NAMALWA (cell line): ENCODE results near the gene BCAM.
"Not testable (repeated sequence)": the region's sequence is repeated elsewhere in the genome, so short reads cannot be mapped to it uniquely, and the experiment has no call there.

ENCODE experiments used
- DNase-seq: peaks from one replicate; pipeline ENCODE4 v3.0.0-alpha.2; 2015; ENCODE audit warnings: low spot score

BCAM gene

DNA sequence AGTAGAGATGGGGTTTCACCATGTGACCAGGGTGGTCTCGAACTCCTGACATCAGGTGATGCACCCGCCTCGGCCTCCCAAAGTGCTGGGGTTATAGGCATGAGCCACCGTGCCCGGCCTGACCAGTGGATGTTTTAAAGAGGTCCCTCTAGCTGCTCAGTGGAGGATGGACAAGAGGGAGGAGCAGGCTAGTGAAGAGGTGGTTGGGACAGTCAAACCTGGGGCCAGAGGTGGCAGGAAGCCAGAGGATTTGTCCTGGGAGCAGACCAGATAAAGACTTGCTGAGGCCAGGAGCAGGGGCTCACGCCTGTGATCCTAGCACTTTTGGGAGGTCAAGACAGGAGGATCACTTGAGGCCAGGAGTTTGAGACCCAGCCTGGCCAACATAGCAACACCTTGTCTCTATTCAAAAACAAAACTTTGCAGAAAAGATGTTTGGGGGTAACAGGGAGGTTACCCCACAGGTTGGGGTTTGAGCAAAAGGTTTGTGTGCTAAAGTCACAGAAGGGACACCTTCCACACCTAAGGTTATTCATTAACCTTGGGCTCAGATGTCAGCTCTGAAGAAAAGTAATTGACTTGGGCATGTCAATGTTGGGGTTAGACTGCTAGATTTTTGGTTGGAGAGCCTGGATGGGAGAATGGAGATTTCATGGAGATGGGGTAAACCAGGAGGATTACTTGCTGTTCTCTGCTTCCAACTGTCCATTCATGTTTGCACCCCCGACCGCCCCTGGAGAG is 9.0 kb downstream of the BCAM start:
- DNase-seq: no peak

- no peak for DNase-seq
Observed at GRCh38 chr19:44818466-44819031, 9.6 kb downstream of the BCAM start.

DNA sequence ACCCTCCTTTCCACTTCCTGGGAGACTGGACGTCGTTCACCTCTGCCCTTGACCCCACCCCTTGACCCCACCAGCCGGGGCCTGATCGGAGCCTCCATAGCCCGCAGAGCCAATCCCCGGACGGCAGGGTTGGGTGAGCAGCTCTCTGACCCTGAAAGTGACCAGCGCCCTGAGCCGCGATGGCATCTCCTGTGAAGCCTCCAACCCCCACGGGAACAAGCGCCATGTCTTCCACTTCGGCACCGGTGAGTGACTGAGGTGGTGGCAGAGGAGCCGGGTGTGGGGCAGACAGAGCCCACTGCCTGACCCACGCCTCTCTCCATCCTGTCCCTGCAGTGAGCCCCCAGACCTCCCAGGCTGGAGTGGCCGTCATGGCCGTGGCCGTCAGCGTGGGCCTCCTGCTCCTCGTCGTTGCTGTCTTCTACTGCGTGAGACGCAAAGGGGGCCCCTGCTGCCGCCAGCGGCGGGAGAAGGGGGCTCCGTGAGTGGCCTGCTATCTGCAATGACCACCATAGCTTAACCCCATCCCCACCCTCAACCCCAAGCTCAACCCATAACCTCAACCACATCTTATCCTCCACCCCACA is 10.4 kb downstream of the BCAM start:
- DNase-seq: no peak

GRCh38 chr19:44820648-44821609 is 12.0 kb downstream of the BCAM start:
- DNase-seq: no peak

DNA sequence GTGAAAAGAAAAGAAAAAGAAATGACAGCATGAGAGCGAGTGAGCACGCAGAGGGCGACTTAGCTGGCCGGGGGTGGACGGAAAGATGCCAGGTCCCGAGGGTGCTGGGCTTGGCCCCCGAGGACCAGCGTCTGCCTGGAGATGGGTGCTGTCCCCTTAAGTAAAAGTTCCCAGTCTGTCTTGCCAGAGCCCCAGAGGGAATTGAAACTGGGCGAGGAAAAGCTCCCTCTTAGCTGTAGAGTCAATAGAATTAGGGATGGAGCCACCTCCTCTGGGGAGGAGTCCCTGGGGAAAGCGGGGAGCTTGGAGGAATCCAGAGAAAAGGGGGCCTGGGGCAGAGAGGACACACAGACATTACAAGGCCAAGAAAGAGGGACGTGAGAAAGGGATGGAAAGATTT is 13.3 kb downstream of the BCAM start:
- no peak for DNase-seq

GRCh38 chr19:44822670-44823372 is 13.9 kb downstream of the BCAM start:
- DNase-seq: no peak

GRCh38 chr19:44823373-44823698 is 14.4 kb downstream of the BCAM start:
- no peak for DNase-seq

GRCh38 chr19:44824761-44825160 is 15.9 kb downstream of the BCAM start:
- DNase-seq: no peak

GRCh38 chr19:44832875-44833274 is 24.0 kb downstream of the BCAM start:
- DNase-seq: not testable (repeated sequence)

DNA sequence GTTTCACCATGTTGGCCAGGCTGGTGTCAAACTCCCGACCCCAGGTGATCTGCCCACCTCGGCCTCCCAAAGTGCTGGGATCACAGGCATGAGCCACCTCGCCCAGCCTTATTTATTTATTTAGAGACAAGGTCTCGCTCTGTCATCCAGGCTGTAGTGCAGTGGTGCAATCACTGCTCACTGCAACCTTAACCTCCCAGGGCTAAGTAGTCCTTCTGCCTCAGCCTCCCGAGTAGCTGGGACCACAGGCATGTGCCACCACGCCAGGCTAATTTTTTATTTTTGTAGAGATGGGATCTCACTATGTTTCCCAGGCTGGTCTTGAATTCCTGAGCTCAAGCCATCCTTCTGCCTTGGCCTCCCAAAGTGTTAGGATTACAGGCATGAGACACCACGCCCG is 25.5 kb downstream of the BCAM start:
- not testable (repeated sequence) for DNase-seq

GRCh38 chr19:44839276-44839675 is 30.4 kb downstream of the BCAM start:
- DNase-seq: no peak

- no peak for DNase-seq
Observed at GRCh38 chr19:44840811-44841210, 31.9 kb downstream of the BCAM start.

GRCh38 chr19:44841231-44841630 is 32.3 kb downstream of the BCAM start:
- DNase-seq: no peak

DNA sequence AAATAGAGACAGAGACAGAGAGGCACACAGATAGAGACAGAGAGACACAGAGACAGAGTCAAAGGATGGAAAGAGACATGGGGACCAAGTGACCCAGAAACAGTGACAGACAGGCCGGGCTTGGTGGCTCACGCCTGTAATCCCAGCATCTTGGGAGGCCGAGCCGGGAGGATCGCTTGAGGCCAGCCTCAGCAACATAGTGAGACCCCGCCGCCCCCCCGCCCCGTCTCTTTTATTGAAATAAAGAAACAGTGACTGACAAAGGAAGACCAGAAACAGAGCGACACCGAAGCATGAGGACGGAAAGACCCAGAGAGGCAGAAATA is 36.3 kb downstream of the BCAM start:
- DNase-seq: no peak

GRCh38 chr19:44845612-44846454 is 36.9 kb downstream of the BCAM start, which contains the start of gene NECTIN2:
Gene NECTIN2, plus strand, starts transcription at chr19:44846297. Its CDS starts 229 bp downstream, at chr19:44846526.
- peak; percentile 97 for DNase-seq

DNA sequence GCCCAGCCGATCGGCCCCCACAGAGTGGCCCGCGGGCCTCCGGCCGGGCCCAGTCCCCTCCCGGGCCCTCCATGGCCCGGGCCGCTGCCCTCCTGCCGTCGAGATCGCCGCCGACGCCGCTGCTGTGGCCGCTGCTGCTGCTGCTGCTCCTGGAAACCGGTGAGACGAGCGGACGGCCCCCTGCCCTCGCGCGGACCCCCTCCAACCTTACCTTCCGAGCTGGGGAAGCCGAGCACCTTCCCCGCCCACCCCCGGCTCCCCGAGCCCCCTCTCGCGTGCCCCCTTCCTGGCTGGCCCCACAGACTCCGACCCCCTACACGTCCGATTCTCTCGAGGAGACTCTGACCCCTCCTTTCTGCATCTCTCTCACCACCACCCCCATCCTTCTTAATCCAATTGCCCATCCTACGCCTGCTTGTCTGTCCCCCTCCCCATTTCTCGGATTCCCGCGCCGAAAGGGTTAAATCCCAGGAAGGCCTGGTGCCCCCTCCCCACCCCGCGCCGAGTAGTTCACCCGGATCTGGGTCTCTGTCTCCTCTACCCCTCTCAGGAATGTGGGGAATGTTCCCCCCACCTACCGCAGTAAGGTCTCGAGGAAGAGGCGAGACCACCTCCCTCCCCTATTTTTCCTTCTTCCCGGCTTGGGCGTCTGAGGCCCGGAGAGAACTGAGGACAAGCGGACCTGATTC is 37.7 kb downstream of the BCAM start:
- DNase-seq: no peak

- DNase-seq: no peak
Observed at GRCh38 chr19:44847144-44848035, 38.5 kb downstream of the BCAM start.

GRCh38 chr19:44848036-44848811 is 39.3 kb downstream of the BCAM start:
- DNase-seq: peak; percentile 49
